ENCODE results near the gene POC5. TPM values are rescaled to one million over a fixed set of nuclear protein-coding genes. Genes with fewer than 3 reads are reported as not detected.

Gene POC5
- total and polyA plus RNA-seq, 2 of the 13 experiments (the other 11 are each of a cell fraction or from before 2014, with no cell fraction given): 6.9 to 9.3 TPM

GRCh38 chr5:75717082-75717922 lies at the start of gene POC5 (continued):
- TF ChIP-seq ZBTB40 (IDR thresholded peaks at IDR 0.05): peak; percentile 56; the same call in 1 of the 2 replicates
- peak; percentile 46; the same call in 1 of the 2 replicates for TF ChIP-seq ZBTB40 (CRISPR knock-in tag; IDR thresholded peaks at IDR 0.05)
- no peak for TF ChIP-seq PAWR (CRISPR knock-in tag; IDR thresholded peaks at IDR 0.05; ENCODE audit: borderline replicate concordance)
- TF ChIP-seq, protein P1, sequence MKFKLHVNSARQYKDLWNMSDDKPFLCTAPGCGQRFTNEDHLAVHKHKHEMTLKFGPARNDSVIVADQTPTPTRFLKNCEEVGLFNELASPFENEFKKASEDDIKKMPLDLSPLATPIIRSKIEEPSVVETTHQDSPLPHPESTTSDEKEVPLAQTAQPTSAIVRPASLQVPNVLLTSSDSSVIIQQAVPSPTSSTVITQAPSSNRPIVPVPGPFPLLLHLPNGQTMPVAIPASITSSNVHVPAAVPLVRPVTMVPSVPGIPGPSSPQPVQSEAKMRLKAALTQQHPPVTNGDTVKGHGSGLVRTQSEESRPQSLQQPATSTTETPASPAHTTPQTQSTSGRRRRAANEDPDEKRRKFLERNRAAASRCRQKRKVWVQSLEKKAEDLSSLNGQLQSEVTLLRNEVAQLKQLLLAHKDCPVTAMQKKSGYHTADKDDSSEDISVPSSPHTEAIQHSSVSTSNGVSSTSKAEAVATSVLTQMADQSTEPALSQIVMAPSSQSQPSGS (CRISPR knock-in tag; IDR thresholded peaks at IDR 0.05): peak; percentile 59; the same call in 1 of the 2 replicates
- TF ChIP-seq BORCS8-MEF2B (CRISPR knock-in tag; IDR thresholded peaks at IDR 0.05): peak; percentile 90
- TF ChIP-seq HES4 (CRISPR knock-in tag; IDR thresholded peaks at IDR 0.05; ENCODE audit: borderline replicate concordance): no peak
- peak; percentile 84 for TF ChIP-seq GABPB1 (CRISPR knock-in tag; IDR thresholded peaks at IDR 0.05)
- TF ChIP-seq HOMEZ (CRISPR knock-in tag; IDR thresholded peaks at IDR 0.05; ENCODE audit: low read depth): no peak
- no peak for TF ChIP-seq NR3C1 (CRISPR knock-in tag; IDR thresholded peaks at IDR 0.05)
- no peak for TF ChIP-seq ATAD3A (CRISPR knock-in tag; IDR thresholded peaks at IDR 0.05)
- TF ChIP-seq ZNF333 (CRISPR knock-in tag; IDR thresholded peaks at IDR 0.05; ENCODE audit: borderline replicate concordance): no peak
- TF ChIP-seq EEA1 (CRISPR knock-in tag; IDR thresholded peaks at IDR 0.05; ENCODE audit: borderline replicate concordance): no peak
- no peak for TF ChIP-seq TBP (CRISPR knock-in tag; IDR thresholded peaks at IDR 0.05)
- no peak for TF ChIP-seq SP1 (IDR thresholded peaks at IDR 0.05)
- peak; percentile 77 for TF ChIP-seq SP1 (CRISPR knock-in tag; IDR thresholded peaks at IDR 0.05)
- TF ChIP-seq SUZ12 (IDR thresholded peaks at IDR 0.05; ENCODE audit: low read depth, low read length): no peak
